Stimulated activated CD4-positive, alpha-beta T cell treated with anti-CD3 and anti-CD28 coated beads, Interleukin-12 subunit alpha, Interleukin-12 subunit beta, amount 100 ng/mL, for 48 hours (primary cell): Measurements from ENCODE around the gene NOX5.

Experiments
- DNase-seq, 3 donors: peaks; one replicate each; pipeline ENCODE4 v3.0.0-alpha.2; 2020; ENCODE audit warnings: low read depth in 2 of 3, low spot score in 1 of 3

The NOX5 gene

GRCh38 chr15:69080295-69081248, 66.1 kb downstream of the NOX5 start:
- DNase-seq = no peak

DNA sequence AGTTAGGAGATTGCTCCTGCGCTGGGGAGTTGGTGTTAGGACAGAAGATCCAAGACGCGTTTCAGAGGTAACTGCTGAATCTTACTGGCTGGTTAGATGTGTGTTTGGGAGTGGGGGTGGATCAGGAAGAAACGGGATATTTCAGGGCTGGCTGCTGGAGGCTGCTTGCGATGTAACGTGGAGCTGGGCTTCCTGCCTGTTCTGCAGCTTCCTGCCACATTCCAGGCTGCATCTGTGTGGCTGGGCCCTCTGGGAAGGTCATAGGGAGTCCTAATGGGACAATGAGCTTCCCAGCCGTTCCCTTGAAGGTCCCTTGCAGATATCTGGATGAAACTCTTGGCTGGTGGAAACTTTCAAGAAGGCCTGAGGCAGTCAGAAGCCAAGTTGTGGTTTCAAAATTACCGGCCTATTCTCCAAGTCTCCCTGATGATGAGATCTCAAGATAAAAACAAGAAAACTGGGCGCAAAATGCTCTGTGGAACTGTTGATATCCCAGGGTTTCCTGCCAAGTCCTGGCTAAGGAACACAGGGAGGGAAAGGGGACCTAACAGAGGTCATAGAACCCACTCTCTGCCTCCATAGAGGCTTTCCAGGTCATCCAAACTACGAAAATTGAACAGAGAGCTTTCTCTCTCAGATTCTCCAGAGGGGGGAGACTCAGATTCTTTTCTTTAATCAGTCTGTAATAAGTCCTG, 67.0 kb downstream of the NOX5 start:
- DNase-seq = no peak

GRCh38 chr15:69082021-69082502, 67.6 kb downstream of the NOX5 start:
- no peak for DNase-seq

GRCh38 chr15:69082554-69082953, 68.1 kb downstream of the NOX5 start:
- DNase-seq = no peak

DNA sequence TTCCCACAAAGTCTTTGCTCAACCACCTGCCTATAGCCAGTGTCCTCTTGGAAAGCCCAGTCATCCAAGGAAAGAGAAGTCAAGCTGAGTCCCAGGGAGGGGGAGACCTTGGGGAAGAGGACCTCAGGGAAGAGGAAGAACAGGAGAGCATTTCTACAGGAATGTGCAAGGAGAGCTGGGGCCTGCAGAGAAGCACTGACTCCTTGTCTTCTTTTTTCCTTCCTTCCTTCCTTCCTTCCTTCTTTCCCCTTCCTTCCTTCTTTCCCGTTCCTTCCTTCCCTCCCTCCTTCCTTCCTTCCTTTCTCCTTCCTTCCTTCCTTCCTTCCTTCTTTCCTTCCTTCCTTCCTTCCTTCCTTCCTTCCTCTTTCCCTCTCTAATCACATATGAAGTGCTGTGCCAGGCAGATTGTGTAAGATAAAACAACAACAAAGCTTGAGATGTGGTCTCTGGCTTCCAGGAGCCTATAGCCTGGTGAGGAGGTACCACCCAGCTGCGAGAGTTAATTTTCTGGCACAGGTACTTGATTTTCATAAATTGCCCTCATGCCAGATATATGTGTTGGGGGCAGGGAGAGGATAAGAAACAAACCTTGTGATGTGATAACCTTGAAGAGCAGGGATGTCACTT, 70.0 kb downstream of the NOX5 start:
- DNase-seq = no peak

DNA sequence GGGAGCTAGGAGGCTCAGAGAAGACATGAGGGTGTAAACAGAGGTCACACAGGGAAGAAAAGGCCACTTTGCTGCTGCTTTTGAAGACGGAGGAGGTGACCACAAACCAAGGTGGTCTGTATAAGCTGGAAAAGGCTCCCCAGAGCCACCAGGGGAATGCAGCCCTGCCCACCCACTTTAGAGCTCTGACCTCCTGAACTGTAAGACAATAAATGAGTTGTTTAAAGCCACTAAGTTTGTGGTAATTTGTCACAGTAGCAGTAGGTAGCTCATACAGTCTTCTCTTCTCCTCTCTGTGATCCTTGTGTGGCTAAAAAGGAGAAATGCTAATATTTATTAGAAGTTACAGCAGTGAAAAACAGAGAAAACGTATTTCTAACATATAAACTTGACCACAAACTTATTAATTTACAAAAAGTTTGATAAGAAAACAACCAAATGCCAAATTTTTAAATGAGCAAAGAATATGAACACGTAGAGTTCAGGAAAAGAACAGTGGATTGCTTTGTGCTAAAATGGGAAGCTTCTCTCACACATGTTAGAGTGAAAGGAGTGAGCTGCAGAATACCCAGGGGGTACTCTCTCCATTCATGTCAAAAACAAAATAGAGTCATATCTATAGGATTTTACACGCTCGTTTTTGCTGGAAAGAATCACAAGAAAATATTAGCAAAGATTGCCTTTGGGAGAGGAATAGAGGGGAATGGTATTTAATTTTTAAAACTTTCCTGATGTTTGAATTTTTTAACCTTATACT, 71.0 kb downstream of the NOX5 start:
- DNase-seq = no peak

DNA sequence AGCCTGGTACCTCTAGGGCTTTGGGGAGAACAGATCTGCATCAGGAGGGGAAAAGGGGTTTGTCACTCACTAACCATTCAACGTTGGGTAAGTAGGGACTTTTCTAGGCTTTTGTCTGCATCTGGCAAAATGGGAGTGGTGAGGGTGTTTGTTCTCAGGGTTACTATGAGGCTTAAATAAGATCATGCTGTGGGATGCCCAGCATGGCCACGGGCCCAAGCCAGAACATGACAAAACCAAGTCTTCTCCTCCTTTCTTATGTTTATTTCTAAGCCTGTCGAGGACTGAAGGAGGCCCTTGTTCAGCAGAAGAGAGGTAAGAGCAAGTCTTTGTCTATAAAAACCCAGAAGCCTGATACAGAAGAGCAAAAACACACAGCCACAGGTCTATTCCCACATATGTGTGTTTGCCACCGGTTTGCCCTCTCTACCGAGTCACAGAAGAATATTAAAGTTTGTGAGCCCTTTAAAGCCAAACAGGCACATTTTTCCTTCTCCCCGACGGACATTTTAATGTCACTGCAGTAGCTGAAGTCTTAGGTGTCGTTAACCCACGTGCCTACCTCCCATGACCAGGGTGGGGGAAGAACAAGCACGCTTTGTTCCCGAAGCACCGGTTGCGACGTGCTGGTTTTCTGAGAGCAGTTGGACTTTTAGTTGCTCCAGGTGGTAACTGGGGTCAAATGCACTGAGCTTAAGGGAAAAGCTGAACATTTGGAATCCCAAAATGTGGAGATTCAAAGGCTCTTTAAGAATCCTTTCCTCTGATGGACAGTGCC, 72.1 kb downstream of the NOX5 start:
- no peak for DNase-seq

DNA sequence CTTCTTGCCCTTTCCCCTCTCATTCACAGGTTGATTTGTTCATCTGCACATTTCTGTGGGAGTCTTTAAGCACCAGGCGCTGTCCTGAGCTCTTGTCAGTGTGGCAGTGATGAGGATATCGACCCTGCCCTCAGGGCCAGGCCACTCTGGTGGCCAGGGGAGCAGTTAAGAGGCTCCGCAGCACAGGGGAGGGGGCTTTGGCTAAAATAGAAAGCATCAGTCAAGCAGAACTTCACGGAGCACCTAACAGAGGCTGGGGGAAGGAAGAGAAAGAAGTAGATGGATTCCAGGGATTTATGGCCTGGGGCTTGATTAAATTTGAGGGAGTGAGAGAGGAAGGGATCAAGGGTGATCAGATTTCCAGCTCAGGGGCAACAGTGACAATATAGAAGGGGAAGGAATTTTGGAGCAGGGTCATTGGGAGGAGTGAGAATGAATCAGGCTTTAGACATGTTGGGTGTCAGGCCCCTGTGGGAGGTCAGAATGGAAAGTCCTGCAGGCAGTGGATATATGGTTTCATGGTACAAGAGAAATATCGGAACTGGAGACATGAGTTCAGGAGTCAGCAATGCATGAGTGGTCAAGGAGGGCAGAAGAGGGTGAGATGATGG, 73.0 kb downstream of the NOX5 start:
- DNase-seq = no peak

GRCh38 chr15:69088300-69088965, 73.9 kb downstream of the NOX5 start:
- no peak for DNase-seq

DNA sequence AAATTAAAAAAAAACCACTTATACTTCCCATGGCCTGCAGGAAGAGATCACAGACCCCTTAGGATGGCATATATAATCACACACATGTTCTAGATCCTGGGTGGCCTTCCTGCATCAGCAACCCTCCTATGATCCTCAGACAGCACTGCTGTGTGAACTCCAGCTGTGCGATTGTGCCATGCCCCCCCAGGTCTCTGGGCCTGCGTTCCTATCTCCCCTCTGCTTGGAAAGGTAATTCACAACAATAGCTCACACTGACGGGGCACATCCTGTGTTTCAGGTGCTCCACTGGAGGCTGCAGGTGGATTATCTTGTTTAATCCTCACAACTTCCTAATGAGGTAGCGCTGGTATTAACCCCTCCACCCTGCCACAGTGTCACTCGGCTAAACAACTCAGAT, 74.8 kb downstream of the NOX5 start:
- no peak for DNase-seq

GRCh38 chr15:69090197-69090948, 75.9 kb downstream of the NOX5 start:
- no peak for DNase-seq

- no peak for DNase-seq
Measured at GRCh38 chr15:69091654-69092053, 77.2 kb downstream of the NOX5 start.

DNA sequence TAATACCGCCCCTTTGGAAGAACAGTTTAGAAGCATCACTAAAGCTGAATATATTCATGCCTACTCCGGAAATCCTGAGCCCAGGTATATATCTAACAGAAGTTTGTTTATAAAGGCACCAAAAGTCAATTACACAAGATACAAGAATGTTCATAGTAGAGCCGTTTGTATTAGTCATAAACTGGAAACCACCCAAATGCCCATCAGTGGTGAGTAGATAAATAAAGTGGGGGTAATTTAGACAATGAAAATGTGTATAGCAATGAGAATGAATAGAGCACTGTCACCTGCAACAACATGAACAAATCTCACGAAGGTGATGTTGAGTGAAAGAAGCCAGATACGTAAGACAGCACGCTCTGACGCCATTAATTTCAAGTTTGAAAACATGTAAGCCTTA, 77.7 kb downstream of the NOX5 start:
- no peak for DNase-seq

DNA sequence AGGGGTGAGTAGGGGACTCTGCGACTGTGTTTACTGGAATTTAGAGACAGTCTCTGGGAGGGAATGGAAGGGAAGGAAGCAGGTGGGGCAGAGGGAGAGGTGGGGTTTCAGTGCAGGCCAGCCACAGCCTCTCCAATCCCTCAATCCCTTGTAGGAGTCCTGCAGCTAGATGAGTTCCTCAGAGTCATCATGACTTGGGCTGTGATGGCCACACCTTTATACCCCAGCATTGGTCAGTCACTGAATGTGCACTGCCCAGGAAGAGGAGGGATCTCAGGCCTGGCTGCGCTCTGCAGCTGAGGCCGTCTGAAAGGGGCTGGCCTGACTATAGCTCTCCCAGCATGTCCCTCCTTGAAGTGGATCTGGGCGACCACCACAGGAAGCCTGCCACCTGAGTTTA, 78.6 kb downstream of the NOX5 start:
- no peak for DNase-seq

GRCh38 chr15:69093614-69094013, 79.1 kb downstream of the NOX5 start:
- DNase-seq = no peak

DNA sequence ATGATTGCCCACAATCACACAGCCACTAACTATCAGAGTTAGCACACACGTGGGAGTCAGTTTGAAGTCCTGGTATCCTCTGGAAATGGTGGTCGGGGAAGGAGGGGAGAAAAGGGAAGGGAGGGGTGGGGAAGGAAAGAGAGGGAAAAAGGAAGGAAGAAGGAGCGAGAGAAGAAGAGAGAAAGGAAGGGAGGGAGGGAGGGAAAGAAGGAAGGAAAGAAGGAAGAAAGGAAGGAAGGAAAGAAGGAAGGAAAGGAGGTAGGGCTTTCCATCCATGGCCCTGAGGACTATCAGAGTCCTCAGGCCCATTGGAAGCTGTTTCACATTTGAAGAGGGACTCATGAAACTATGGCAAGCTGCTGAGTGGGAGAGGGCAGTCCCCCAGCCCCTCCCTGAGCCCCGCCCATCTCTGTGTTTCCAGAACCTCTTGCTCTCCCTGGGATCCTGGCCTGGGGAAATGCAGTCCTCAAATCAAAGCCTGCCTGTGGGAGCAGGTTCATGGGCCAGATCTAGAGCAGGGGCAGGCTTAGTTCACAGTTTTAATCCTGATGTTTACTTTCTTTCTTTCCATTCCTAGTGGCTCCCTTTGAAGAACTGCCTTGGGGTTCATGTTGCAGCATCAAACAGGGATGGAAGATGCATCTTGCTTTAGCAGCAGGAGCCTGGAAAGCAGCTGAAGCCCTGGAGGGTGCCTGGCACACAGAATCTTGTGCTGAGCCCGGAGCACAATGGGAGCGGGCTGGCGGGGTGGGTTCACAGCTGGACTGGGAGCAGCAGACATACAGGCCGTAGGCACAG, 79.8 kb downstream of the NOX5 start:
- DNase-seq = no peak

- DNase-seq = no peak
Measured at GRCh38 chr15:69095274-69095673, 80.8 kb downstream of the NOX5 start.

DNA sequence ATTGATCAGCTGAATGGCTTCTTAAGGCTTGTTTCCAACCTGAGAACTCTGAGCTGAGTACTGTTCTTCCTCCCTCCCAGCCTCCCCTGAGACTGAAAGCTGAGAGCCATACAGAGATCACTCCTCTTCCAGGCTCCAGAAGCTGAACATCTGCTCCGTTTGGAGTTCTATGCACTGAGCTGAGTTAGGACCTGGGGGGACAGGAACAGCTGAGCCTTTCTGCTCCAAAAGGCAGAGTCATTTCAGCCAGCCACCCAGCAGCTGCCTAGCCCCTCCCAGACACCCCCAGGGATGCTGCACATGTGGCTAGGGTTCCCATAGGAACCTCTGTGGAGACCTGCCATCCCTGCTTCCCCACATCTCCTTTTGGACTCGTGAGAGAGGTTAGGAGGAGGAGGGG, 81.7 kb downstream of the NOX5 start:
- no peak for DNase-seq
